GM08714 (cell line): Measurements from ENCODE around the gene TNNC2.

ENCODE experiments used
- H3K4me3 ChIP-seq: fragments of 200-500 bp; sonication (Bioruptor generic); 2 replicates; pipeline ENCODE4 v1.5.1; 2014; ENCODE audit warnings: mild to moderate bottlenecking, low read length, inconsistent platforms
- ZNF274 ChIP-seq: IDR thresholded peaks from 2 replicates; pipeline ENCODE4 v1.6.1; 2012; ENCODE audit warnings: mild to moderate bottlenecking, low read depth, low read length

Gene TNNC2

GRCh38 chr20:45857114-45857881, 30.2 kb upstream of the TNNC2 start, which contains the start of the genes ACOT8 and ZSWIM3:
Gene ACOT8, minus strand, starts transcription at chr20:45857392. Its CDS starts 77 bp downstream, at chr20:45857315.
Gene ZSWIM3, plus strand, starts transcription at chr20:45857614. Its CDS starts 212 bp downstream, at chr20:45857826.
- H3K4me3 ChIP-seq: peak within 1 kb of the TSS; percentile 83
- TF ChIP-seq ZNF274: no peak

GRCh38 chr20:45853484-45853883, 26.4 kb upstream of the TNNC2 start:
- no peak overlapping the region for H3K4me3 ChIP-seq
- no peak for TF ChIP-seq ZNF274

GRCh38 chr20:45852326-45852725, 25.2 kb upstream of the TNNC2 start:
- no peak for TF ChIP-seq ZNF274
- no peak overlapping the region for H3K4me3 ChIP-seq

GRCh38 chr20:45851501-45851900, 24.4 kb upstream of the TNNC2 start:
- no peak for TF ChIP-seq ZNF274
- no peak overlapping the region for H3K4me3 ChIP-seq

GRCh38 chr20:45850926-45851325, 23.8 kb upstream of the TNNC2 start:
- TF ChIP-seq ZNF274: no peak
- no peak overlapping the region for H3K4me3 ChIP-seq

GRCh38 chr20:45850238-45850637, 23.1 kb upstream of the TNNC2 start:
- no peak for TF ChIP-seq ZNF274
- H3K4me3 ChIP-seq: no peak overlapping the region

- TF ChIP-seq ZNF274: no peak
- no peak overlapping the region for H3K4me3 ChIP-seq
These were observed 22.0 kb upstream of the TNNC2 start for GRCh38 chr20:45848969-45849582.

- TF ChIP-seq ZNF274: no peak
- no peak overlapping the region for H3K4me3 ChIP-seq
These were observed 21.3 kb upstream of the TNNC2 start for GRCh38 chr20:45848421-45848820.

GRCh38 chr20:45845452-45845851, 18.3 kb upstream of the TNNC2 start:
- no peak overlapping the region for H3K4me3 ChIP-seq
- no peak for TF ChIP-seq ZNF274

- no peak for TF ChIP-seq ZNF274
- H3K4me3 ChIP-seq: no peak overlapping the region
These were observed 16.4 kb upstream of the TNNC2 start for GRCh38 chr20:45843506-45843905.

GRCh38 chr20:45842169-45842812, 15.2 kb upstream of the TNNC2 start:
- no peak overlapping the region for H3K4me3 ChIP-seq
- no peak for TF ChIP-seq ZNF274

GRCh38 chr20:45841407-45842129, 14.5 kb upstream of the TNNC2 start:
- TF ChIP-seq ZNF274: no peak
- no peak overlapping the region for H3K4me3 ChIP-seq

GRCh38 chr20:45840700-45841198, 13.6 kb upstream of the TNNC2 start:
- no peak overlapping the region for H3K4me3 ChIP-seq
- no peak for TF ChIP-seq ZNF274

- no peak overlapping the region for H3K4me3 ChIP-seq
- no peak for TF ChIP-seq ZNF274
These were observed 9.7 kb upstream of the TNNC2 start for GRCh38 chr20:45836841-45837240.

GRCh38 chr20:45835825-45836224, 8.7 kb upstream of the TNNC2 start:
- TF ChIP-seq ZNF274: no peak
- no peak overlapping the region for H3K4me3 ChIP-seq
